Fibroblast of pulmonary artery (primary cell): ENCODE measurements around the gene KSR1.
"Not testable (repeated sequence)": the region's sequence is repeated elsewhere in the genome, so short reads cannot be mapped to it uniquely, and the experiment has no call there.

Experiments used
- DNase-seq: peaks from one replicate; pipeline ENCODE4 v3.0.0-alpha.2; 2010; ENCODE audit warnings: low read depth
- H3K4me3 ChIP-seq: replicated peaks from 2 replicates; pipeline ENCODE4 v1.5.1; 2011; ENCODE audit warnings: low read depth, mild to moderate bottlenecking, control low read depth, low read length, moderate library complexity
- CTCF ChIP-seq: IDR thresholded peaks from 2 replicates; pipeline ENCODE4 v1.5.1; 2011; ENCODE audit warnings: mild to moderate bottlenecking, control low read depth, low read length, inconsistent platforms; ENCODE audit errors: missing control alignments

Gene KSR1

GRCh38 chr17:27644586-27644985 lies 188.3 kb downstream of the KSR1 start:
- peak; percentile 23 for DNase-seq
- TF ChIP-seq CTCF = no peak
- no peak overlapping the region for H3K4me3 ChIP-seq

GRCh38 chr17:27645621-27646020 lies 189.4 kb downstream of the KSR1 start:
- not testable (repeated sequence) for H3K4me3 ChIP-seq, DNase-seq

GRCh38 chr17:27646232-27646631 lies 190.0 kb downstream of the KSR1 start:
- no peak for TF ChIP-seq CTCF
- DNase-seq = no peak
- no peak overlapping the region for H3K4me3 ChIP-seq

- DNase-seq = no peak
- no peak for TF ChIP-seq CTCF
- H3K4me3 ChIP-seq = no peak overlapping the region
Measured at GRCh38 chr17:27647765-27648164, 191.5 kb downstream of the KSR1 start.

- H3K4me3 ChIP-seq, DNase-seq: not testable (repeated sequence)
Measured at GRCh38 chr17:27649111-27649571, 192.9 kb downstream of the KSR1 start.

GRCh38 chr17:27649929-27650328 lies 193.7 kb downstream of the KSR1 start:
- no peak overlapping the region for H3K4me3 ChIP-seq
- no peak for DNase-seq
- no peak for TF ChIP-seq CTCF

GRCh38 chr17:27650836-27651235 lies 194.6 kb downstream of the KSR1 start:
- H3K4me3 ChIP-seq = no peak overlapping the region

More at GRCh38 chr17:27650836-27651235, 194.6 kb downstream of the KSR1 start:
- TF ChIP-seq CTCF = no peak
- no peak for DNase-seq
